ENCODE results near the gene APBA1. TPM values are rescaled to one million over a fixed set of nuclear protein-coding genes. Genes with fewer than 3 reads are reported as not detected.

APBA1 gene
- polyA plus RNA-seq, 3 donors = 1.6 TPM; not detected in 2

GRCh38 chr9:69542942-69543704 is 129.0 kb downstream of the APBA1 start:
- H3K27ac Mint-ChIP-seq = no peak overlapping the region
- H3K4me1 Mint-ChIP-seq = peaks cover 4% of the 10 kb centered on the region
- Histone ChIP-seq H3K79me2 (ENCODE audit: insufficient read depth, low read length) (no peaks in the 10 kb centered on the region), H3K4me2 (replicated peaks; ENCODE audit: extremely low read depth, low read length, poor library complexity, severe bottlenecking) (no peak overlapping the region), H4K20me1 (ENCODE audit: insufficient read depth, low read length) (no peaks in the 10 kb centered on the region), H3K9me3 (replicated peaks in 1 of 2; ENCODE audit: control insufficient read depth in 1 of 2, insufficient read depth in 1 of 2, low read length in 2 of 2) (no peaks in the 10 kb centered on the region), H3K36me3 (replicated peaks in 1 of 2; ENCODE audit: control insufficient read depth in 1 of 2, insufficient read depth in 2 of 2, low read length in 2 of 2) (no peaks in the 10 kb centered on the region), H3K4me1 (ENCODE audit: control insufficient read depth in 1 of 2, insufficient read depth in 2 of 2, low read length in 2 of 2) (no peaks in the 10 kb centered on the region), H3K9ac (ENCODE audit: insufficient read depth, low read length, poor library complexity, severe bottlenecking) (no peak overlapping the region), H3K27me3 (ENCODE audit: control insufficient read depth in 2 of 2, insufficient read depth in 2 of 2, low read length in 2 of 2) (no peaks in the 10 kb centered on the region), H3K27ac (ENCODE audit: low read depth in 1 of 2, low read length in 2 of 2) (no peak overlapping the region), H3K4me3 (replicated peaks in 1 of 3; ENCODE audit: low read depth in 2 of 3, low read length in 3 of 3) (no peak overlapping the region), H2AFZ (ENCODE audit: insufficient read depth, low read depth, low read length, poor library complexity, severe bottlenecking) (no peak overlapping the region)
- DNase-seq = no peak
- 70% methylated on average over 6 of the region's 7 CpGs for WGBS (ENCODE audit: insufficient coverage)
- H3K9me3 Mint-ChIP-seq = peaks cover 0 to 1% (median 0%) of the 10 kb centered on the region in 7 donors
- intact Hi-C loops (cut with micrococcal nuclease) = no loop called here
- no peaks in the 10 kb centered on the region for H3K36me3 Mint-ChIP-seq
- TF ChIP-seq, protein P1, sequence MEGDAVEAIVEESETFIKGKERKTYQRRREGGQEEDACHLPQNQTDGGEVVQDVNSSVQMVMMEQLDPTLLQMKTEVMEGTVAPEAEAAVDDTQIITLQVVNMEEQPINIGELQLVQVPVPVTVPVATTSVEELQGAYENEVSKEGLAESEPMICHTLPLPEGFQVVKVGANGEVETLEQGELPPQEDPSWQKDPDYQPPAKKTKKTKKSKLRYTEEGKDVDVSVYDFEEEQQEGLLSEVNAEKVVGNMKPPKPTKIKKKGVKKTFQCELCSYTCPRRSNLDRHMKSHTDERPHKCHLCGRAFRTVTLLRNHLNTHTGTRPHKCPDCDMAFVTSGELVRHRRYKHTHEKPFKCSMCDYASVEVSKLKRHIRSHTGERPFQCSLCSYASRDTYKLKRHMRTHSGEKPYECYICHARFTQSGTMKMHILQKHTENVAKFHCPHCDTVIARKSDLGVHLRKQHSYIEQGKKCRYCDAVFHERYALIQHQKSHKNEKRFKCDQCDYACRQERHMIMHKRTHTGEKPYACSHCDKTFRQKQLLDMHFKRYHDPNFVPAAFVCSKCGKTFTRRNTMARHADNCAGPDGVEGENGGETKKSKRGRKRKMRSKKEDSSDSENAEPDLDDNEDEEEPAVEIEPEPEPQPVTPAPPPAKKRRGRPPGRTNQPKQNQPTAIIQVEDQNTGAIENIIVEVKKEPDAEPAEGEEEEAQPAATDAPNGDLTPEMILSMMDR (IDR thresholded peaks at IDR 0.05) = no peak
- no peak overlapping the region for H3K4me3 Mint-ChIP-seq
- peaks cover 0 to 6% (median 4%) of the 10 kb centered on the region in 3 donors for H3K27me3 Mint-ChIP-seq (ENCODE audit: low read depth in 3 of 3)

GRCh38 chr9:69542058-69542457 is 130.1 kb downstream of the APBA1 start:
- H3K4me1 ChIP-seq (ENCODE audit: control insufficient read depth in 1 of 2, insufficient read depth in 2 of 2, low read length in 2 of 2) = no peaks in the 10 kb centered on the region
- DNase-seq = no peak
- no peak overlapping the region for H2AFZ ChIP-seq (ENCODE audit: insufficient read depth, low read depth, low read length, poor library complexity, severe bottlenecking)
- H3K79me2 ChIP-seq (ENCODE audit: insufficient read depth, low read length) = no peaks in the 10 kb centered on the region
- no peaks in the 10 kb centered on the region for H3K27me3 ChIP-seq (ENCODE audit: control insufficient read depth in 2 of 2, insufficient read depth in 2 of 2, low read length in 2 of 2)
- no peaks in the 10 kb centered on the region for H3K9me3 ChIP-seq (replicated peaks in 1 of 2; ENCODE audit: control insufficient read depth in 1 of 2, insufficient read depth in 1 of 2, low read length in 2 of 2)
- Mint-ChIP-seq H3K27me3 (ENCODE audit: low read depth in 3 of 3) (peaks cover 0 to 6% (median 4%) of the 10 kb centered on the region in 3 donors), H3K36me3 (no peaks in the 10 kb centered on the region), H3K27ac (no peak overlapping the region), H3K4me1 (peaks cover 4% of the 10 kb centered on the region), H3K9me3 (peaks cover 0 to 1% (median 0%) of the 10 kb centered on the region in 7 donors), H3K4me3 (no peak overlapping the region)
- H3K4me2 ChIP-seq (replicated peaks; ENCODE audit: extremely low read depth, low read length, poor library complexity, severe bottlenecking) = no peak overlapping the region
- TF ChIP-seq, protein P1 (IDR thresholded peaks at IDR 0.05) = no peak
- no peak overlapping the region for H3K4me3 ChIP-seq (replicated peaks in 1 of 3; ENCODE audit: low read depth in 2 of 3, low read length in 3 of 3)
- intact Hi-C loops (cut with micrococcal nuclease) = no loop called here
- no peak overlapping the region for H3K9ac ChIP-seq (ENCODE audit: insufficient read depth, low read length, poor library complexity, severe bottlenecking)
- H4K20me1 ChIP-seq (ENCODE audit: insufficient read depth, low read length) = no peaks in the 10 kb centered on the region
- H3K27ac ChIP-seq (ENCODE audit: low read depth in 1 of 2, low read length in 2 of 2) = no peak overlapping the region
- 83% methylated on average over 1 of the region's 6 CpGs for WGBS (ENCODE audit: insufficient coverage)
- no peaks in the 10 kb centered on the region for H3K36me3 ChIP-seq (replicated peaks in 1 of 2; ENCODE audit: control insufficient read depth in 1 of 2, insufficient read depth in 2 of 2, low read length in 2 of 2)
